ENCODE results near the gene GABARAP.
"Not testable (repeated sequence)": the region's sequence is repeated elsewhere in the genome, so short reads cannot be mapped to it uniquely, and the experiment has no call there.

The GABARAP gene

DNA sequence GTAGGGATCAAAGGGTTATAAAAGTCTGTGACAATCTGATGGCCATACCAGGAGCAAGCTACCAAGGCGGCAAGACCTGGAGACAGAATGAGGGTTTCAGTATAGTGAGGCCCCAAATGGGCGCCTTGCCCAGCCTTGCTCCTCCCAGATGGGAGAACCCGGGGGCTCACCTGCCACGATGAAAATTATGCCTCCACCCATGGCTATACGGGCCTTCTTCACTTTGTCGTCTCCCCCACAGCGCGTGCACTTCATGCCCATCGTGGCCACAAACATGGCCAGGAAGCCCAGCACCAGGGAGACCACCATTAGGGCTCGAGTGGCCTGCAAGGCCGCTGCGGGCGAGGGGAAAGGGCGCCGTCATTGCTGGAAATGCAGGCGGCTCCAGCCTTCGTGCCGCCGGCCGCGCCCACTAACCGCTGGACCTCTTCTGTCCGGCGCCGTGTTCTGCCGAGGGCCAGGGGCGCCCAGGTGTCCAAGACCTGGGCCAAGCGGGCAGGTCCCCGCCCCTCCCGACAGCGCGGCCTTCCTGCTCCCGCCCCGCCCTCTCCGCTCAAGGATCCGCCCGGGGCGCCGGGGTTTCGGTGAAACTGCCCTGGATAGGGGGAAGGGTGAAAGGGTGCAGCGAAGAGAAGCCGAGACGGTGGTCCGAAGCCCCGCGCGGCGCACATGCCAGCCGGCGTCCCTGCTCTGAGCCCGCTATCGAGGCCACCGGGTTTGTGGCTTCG lies 18.6 kb upstream of the GABARAP start:
- peak; percentile 47 for DNase-seq

DNA sequence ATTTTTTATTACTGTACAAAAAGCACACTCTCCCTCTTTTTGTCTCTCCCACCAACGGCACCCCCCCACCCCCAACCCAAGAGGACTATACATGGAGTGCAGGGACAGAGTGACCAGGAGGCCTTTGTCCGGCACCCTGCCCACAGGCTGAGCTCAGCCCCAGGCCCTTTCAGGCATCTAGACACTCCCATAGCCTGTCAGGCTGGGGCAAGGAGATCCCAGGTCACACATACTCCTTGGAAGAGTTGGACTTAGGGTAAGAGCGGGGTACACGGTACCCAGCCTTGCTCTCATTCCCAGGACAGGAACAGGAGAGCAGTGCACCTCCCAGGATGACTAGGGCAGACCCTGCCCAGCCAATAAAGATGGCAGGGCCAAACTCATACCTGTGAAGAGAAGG lies 17.9 kb upstream of the GABARAP start:
- DNase-seq = no peak

DNA sequence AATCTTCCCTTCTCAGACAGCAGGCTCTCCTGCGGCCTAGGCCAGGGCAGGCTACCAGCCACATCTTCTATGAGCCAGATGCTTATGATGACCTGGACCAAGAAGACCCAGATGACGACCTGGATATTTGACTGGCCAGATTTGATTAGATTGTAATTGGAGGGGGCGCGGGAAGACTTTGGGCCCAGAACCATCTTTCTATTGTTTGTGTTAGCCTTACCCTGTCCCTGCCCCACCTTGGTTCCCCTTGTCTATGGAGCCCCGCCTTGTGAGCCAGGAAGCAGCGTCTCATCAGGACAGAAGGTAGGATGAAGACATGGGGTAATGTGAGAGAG lies 17.3 kb upstream of the GABARAP start:
- DNase-seq = no peak

- DNase-seq = no peak
Measured at GRCh38 chr17:7258731-7259554, 16.7 kb upstream of the GABARAP start.

GRCh38 chr17:7256766-7257456 lies 14.7 kb upstream of the GABARAP start:
- no peak for DNase-seq

DNA sequence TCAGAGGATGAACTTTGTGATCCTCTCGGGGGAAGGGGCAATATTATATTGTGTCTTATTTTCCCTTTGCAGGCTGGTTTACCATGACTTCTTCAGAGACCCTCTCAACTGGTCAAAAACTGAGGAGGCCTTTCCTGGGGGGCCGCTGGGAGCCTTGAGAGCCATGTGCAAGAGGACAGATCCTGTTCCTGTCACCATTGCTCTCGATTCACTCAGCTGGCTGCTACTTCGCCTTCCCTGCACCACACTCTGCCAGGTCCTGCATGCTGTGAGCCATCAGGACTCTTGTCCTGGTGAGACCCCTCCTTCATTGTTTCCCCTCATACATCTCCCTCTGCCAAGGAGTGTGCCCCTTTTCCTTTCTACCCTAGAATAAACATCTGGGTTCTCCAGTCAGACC lies 12.3 kb upstream of the GABARAP start:
- no peak for DNase-seq

DNA sequence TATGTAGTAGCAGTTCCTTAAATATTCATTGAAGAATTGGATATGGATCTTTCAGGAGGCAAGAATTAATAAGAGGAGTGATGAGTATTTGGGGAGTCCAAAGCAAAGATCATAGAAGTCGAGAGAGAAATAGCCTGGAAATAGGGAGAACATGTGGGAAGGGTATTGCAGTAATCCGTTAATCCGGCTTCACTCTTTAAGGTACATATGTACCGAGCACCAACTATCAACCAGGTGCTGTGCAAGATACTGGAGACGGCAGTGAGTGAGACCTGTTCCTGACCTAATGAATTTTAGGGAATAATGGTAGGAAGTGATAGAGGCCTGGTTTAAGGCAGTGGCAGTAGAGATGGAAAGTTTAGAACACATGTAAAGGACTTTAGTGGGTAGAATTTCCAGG lies 10.8 kb upstream of the GABARAP start:
- DNase-seq = no peak

GRCh38 chr17:7252176-7253043 lies 10.2 kb upstream of the GABARAP start, which contains the start of gene ELP5:
TSS of gene ELP5 (plus strand) at chr17:7252215. CDS start at chr17:7252551, 336 bp downstream.
- DNase-seq = peak; percentile 85

GRCh38 chr17:7251661-7252175 lies 9.5 kb upstream of the GABARAP start, which contains the start of gene CTDNEP1:
TSS of gene CTDNEP1 (minus strand) at chr17:7251734. CDS start at chr17:7251296, 438 bp downstream.
- DNase-seq = peak; percentile 97

GRCh38 chr17:7250695-7251627 lies 8.7 kb upstream of the GABARAP start:
- DNase-seq = peak; percentile 29

GRCh38 chr17:7249830-7250229 lies 7.6 kb upstream of the GABARAP start:
- no peak for DNase-seq

- DNase-seq = no peak
Measured at GRCh38 chr17:7249214-7249613, 7.0 kb upstream of the GABARAP start.

DNA sequence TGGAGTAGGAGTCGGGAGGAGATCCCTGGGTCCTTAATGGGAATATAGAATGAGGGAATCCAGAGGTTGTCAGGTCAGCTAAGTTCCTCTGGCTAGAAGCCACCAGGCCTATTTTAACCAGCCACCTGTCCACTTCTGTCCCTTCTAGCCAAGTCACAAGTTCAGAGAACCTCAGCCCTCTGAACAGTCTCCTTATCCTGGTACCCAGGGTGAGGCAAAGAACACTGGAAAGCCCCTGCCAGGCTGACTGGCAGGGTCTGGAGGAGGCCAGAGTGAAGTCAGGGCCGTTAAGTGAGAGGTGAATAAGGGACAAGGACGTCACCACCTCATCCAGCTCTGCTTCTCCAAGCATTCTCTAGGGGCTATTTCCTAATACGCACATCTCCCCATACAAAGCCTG lies 6.5 kb upstream of the GABARAP start:
- DNase-seq = no peak

GRCh38 chr17:7246779-7247178 lies 4.5 kb upstream of the GABARAP start:
- DNase-seq = no peak

DNA sequence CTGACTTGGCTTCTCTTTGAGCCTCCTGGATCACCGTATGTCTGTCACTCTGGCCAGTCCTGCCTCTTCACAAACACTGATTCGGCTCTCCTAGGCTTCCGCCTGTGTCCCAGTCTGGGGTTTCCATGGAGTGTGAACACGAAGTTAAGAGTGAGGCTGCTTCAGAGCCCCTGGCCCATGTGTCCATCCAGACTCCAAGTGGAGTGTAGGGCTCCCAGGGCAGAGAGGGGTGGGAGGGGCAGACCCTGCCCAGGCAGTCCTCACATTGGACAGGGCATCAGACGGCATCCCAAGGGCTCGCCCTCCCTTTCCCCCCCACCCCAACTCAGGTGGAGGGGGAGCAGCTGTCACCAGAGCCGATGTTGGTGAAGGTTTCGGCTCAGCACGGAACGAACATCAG lies 1.6 kb upstream of the GABARAP start:
- not testable (repeated sequence) for DNase-seq

GRCh38 chr17:7243453-7243729 lies 1.1 kb upstream of the GABARAP start:
- DNase-seq = no peak

DNA sequence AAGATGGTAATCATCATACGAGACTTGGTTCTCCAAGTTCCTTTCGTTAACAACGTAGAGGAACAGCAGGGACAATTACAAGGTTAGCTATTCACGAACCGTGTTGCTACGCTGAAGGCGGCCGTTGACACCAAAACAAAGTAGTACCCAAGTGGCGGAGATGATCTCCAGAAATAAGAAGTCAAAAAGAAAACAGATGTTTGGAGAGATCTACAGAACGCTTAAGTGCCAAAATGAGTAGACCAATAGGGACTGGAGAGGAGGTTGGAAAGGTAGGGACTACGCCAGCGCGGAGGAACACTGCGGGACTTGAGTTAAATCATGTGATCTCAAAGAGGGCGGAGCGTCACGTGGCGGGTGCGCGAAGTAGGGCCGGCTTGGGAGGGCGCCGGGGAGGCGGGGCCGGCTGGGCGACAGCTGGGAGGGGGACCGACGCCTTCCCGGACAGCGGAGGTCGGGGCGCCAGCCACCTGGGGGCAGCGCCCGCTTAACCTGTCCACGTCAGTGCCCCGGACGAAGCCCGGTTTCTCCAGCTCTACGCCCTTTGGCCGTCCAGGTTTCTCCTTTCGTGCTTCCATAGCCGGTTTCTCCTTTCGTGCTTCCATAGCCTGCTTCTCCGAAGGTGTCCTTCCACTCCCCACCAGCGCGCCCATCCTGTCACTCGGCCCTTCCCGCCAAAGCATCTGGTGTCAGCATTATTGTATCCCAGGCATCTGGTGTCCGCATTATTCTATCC lies 636 bp upstream of the GABARAP start:
- peak; percentile 92 for DNase-seq

GRCh38 chr17:7241090-7241733 lies 1.0 kb downstream of the GABARAP start:
- DNase-seq = no peak

GRCh38 chr17:7240375-7240774 lies 1.9 kb downstream of the GABARAP start:
- no peak for DNase-seq

All from stimulated activated CD4-positive, alpha-beta T cell treated with anti-CD3 and anti-CD28 coated beads, Interleukin-4, amount 100 ng/mL, for 1 hour (primary cell).